Activated CD8-positive, alpha-beta memory T cell treated with anti-CD3 and anti-CD28 coated beads for 48 hours (primary cell): ENCODE results near the gene L3MBTL2.

Experiments used
- DNase-seq, 3 experiments: peaks; one replicate each; pipeline ENCODE4 v3.0.0-alpha.2; 2020; ENCODE audit warnings: low read depth in 2 of 3, low spot score in 2 of 3

The L3MBTL2 gene

GRCh38 chr22:41206719-41207118, 1.6 kb downstream of the L3MBTL2 start:
- DNase-seq: no peak

- no peak for DNase-seq
Observed at GRCh38 chr22:41215409-41215808, 10.3 kb downstream of the L3MBTL2 start.

GRCh38 chr22:41215926-41216325, 10.8 kb downstream of the L3MBTL2 start:
- no peak for DNase-seq

GRCh38 chr22:41216984-41217383, 11.9 kb downstream of the L3MBTL2 start:
- no peak for DNase-seq

GRCh38 chr22:41217553-41218157, 12.5 kb downstream of the L3MBTL2 start:
- DNase-seq: no peak

- no peak for DNase-seq
Observed at GRCh38 chr22:41222846-41223507, 17.9 kb downstream of the L3MBTL2 start.

- DNase-seq: no peak
Observed at GRCh38 chr22:41223535-41223934, 18.4 kb downstream of the L3MBTL2 start.

GRCh38 chr22:41226723-41227655, 21.9 kb downstream of the L3MBTL2 start:
- DNase-seq: no peak

- DNase-seq: no peak
Observed at GRCh38 chr22:41229215-41229614, 24.1 kb downstream of the L3MBTL2 start.

GRCh38 chr22:41229730-41230400, 24.8 kb downstream of the L3MBTL2 start:
- no peak for DNase-seq

GRCh38 chr22:41230401-41230785, 25.3 kb downstream of the L3MBTL2 start:
- DNase-seq: no peak

GRCh38 chr22:41231369-41231768, 26.3 kb downstream of the L3MBTL2 start:
- DNase-seq: no peak

GRCh38 chr22:41234815-41235695, 29.9 kb downstream of the L3MBTL2 start:
- no peak for DNase-seq

- DNase-seq: no peak
Observed at GRCh38 chr22:41237036-41237706, 32.1 kb downstream of the L3MBTL2 start.

GRCh38 chr22:41237707-41238569, 32.8 kb downstream of the L3MBTL2 start:
- peak; percentile 52 to 57 (median 52) for DNase-seq

GRCh38 chr22:41238570-41239442, 33.7 kb downstream of the L3MBTL2 start:
- no peak for DNase-seq

- no peak for DNase-seq
Observed at GRCh38 chr22:41239443-41240128, 34.5 kb downstream of the L3MBTL2 start.
